SJCRH30 (cell line): ENCODE data around the gene DNAAF5. TPM values are rescaled to one million over a fixed set of nuclear protein-coding genes. Genes with fewer than 3 reads are reported as not detected.
"Not testable (repeated sequence)": the region's sequence is repeated elsewhere in the genome, so short reads cannot be mapped to it uniquely, and the experiment has no call there.

Experiments used
- DNase-seq, 2 experiments: peaks; one replicate each; pipeline ENCODE4 v3.0.0-alpha.2; 2015 to 2020
- H3K27ac ChIP-seq: fragments of 250-450 bp; sonication (Bioruptor Pico); 2 replicates; pipeline ENCODE4 v1.5.1; 2020; ENCODE audit warnings: mild to moderate bottlenecking, moderate library complexity
- H3K27me3 ChIP-seq: fragments of 250-450 bp; sonication (Bioruptor Pico); 2 replicates; pipeline ENCODE4 v1.5.1; 2020; ENCODE audit warnings: mild to moderate bottlenecking, moderate library complexity
- H3K36me3 ChIP-seq: fragments of 250-450 bp; sonication (Bioruptor Pico); 2 replicates; pipeline ENCODE4 v1.5.1; 2020; ENCODE audit warnings: mild to moderate bottlenecking, moderate library complexity
- H3K4me1 ChIP-seq: fragments of 250-450 bp; sonication (Bioruptor Pico); 2 replicates; pipeline ENCODE4 v1.5.1; 2020; ENCODE audit warnings: mild to moderate bottlenecking, moderate library complexity
- H3K4me3 ChIP-seq: fragments of 250-450 bp; sonication (Bioruptor Pico); 2 replicates; pipeline ENCODE4 v1.5.1; 2020; ENCODE audit warnings: mild to moderate bottlenecking, moderate library complexity
- H3K9me3 ChIP-seq: fragments of 250-450 bp; sonication (Bioruptor Pico); replicated peaks from 2 replicates; pipeline ENCODE4 v1.5.1; 2020; ENCODE audit warnings: mild to moderate bottlenecking, moderate library complexity
- total RNA-seq: library from RNA; depleted of rRNA; stranded (reverse); fragments of >200 nt; shearing (Covaris generic); gene quantifications from 2 replicates; pipeline ENCODE4 v1.2.3, GENCODE V29; 2014

The DNAAF5 gene
- total RNA-seq, 1 experiment from 2014 or later: 18.4 TPM

- peaks cover 4% of the 10 kb centered on the region; the same call in 1 of the 2 replicates for H3K36me3 ChIP-seq
- no peaks in the 10 kb centered on the region for H3K4me1 ChIP-seq
- no peak for DNase-seq
- H3K4me3 ChIP-seq: no peak overlapping the region
- no peak overlapping the region for H3K27ac ChIP-seq
- H3K27me3 ChIP-seq: no peaks in the 10 kb centered on the region
- no peaks in the 10 kb centered on the region for H3K9me3 ChIP-seq
These were observed 55.5 kb downstream of the DNAAF5 start for GRCh38 chr7:781936-782529.

GRCh38 chr7:782718-783449 lies 56.4 kb downstream of the DNAAF5 start:
- Histone ChIP-seq H3K27me3 (no peaks in the 10 kb centered on the region), H3K27ac (no peak overlapping the region), H3K4me1 (no peaks in the 10 kb centered on the region), H3K9me3 (no peaks in the 10 kb centered on the region), H3K4me3 (no peak overlapping the region), H3K36me3 (peaks cover 4% of the 10 kb centered on the region; the same call in 1 of the 2 replicates)
- DNase-seq: no peak

- no peak overlapping the region for H3K27ac ChIP-seq
- H3K27me3 ChIP-seq: no peaks in the 10 kb centered on the region
- DNase-seq: no peak
- no peaks in the 10 kb centered on the region for H3K4me1 ChIP-seq
- no peaks in the 10 kb centered on the region for H3K9me3 ChIP-seq
- H3K4me3 ChIP-seq: no peak overlapping the region
- peaks cover 4% of the 10 kb centered on the region; the same call in 1 of the 2 replicates for H3K36me3 ChIP-seq
These were observed 57.3 kb downstream of the DNAAF5 start for GRCh38 chr7:783556-784490.

GRCh38 chr7:784971-785370 lies 58.5 kb downstream of the DNAAF5 start:
- H3K27me3 ChIP-seq: no peaks in the 10 kb centered on the region
- no peak overlapping the region for H3K27ac ChIP-seq
- H3K36me3 ChIP-seq: peaks cover 4% of the 10 kb centered on the region; the same call in 1 of the 2 replicates
- H3K4me1 ChIP-seq: no peaks in the 10 kb centered on the region
- DNase-seq: no peak
- no peak overlapping the region for H3K4me3 ChIP-seq
- no peaks in the 10 kb centered on the region for H3K9me3 ChIP-seq

GRCh38 chr7:785416-785815 lies 58.9 kb downstream of the DNAAF5 start:
- peaks cover 4% of the 10 kb centered on the region; the same call in 1 of the 2 replicates for H3K36me3 ChIP-seq
- no peak for DNase-seq

GRCh38 chr7:786472-787255 lies 60.2 kb downstream of the DNAAF5 start:
- H3K4me1 ChIP-seq: no peaks in the 10 kb centered on the region
- H3K27ac ChIP-seq: no peak overlapping the region
- no peaks in the 10 kb centered on the region for H3K27me3 ChIP-seq
- peaks cover 4% of the 10 kb centered on the region; the same call in 1 of the 2 replicates for H3K36me3 ChIP-seq
- H3K4me3 ChIP-seq: no peak overlapping the region
- no peaks in the 10 kb centered on the region for H3K9me3 ChIP-seq
- peak; percentile 53 to 66 for DNase-seq

More at GRCh38 chr7:785416-785815, 58.9 kb downstream of the DNAAF5 start:
- Histone ChIP-seq H3K27me3 (no peaks in the 10 kb centered on the region), H3K4me1 (no peaks in the 10 kb centered on the region), H3K4me3 (no peak overlapping the region), H3K9me3 (no peaks in the 10 kb centered on the region), H3K27ac (no peak overlapping the region)

- H3K27ac ChIP-seq: no peak overlapping the region
- H3K4me3 ChIP-seq: no peak overlapping the region
- no peaks in the 10 kb centered on the region for H3K27me3 ChIP-seq
- DNase-seq: no peak
- no peaks in the 10 kb centered on the region for H3K9me3 ChIP-seq
- H3K4me1 ChIP-seq: no peaks in the 10 kb centered on the region
- peaks cover 4% of the 10 kb centered on the region; the same call in 1 of the 2 replicates for H3K36me3 ChIP-seq
These were observed 61.1 kb downstream of the DNAAF5 start for GRCh38 chr7:787332-788240.

GRCh38 chr7:791519-791918 lies 65.0 kb downstream of the DNAAF5 start:
- H3K27me3 ChIP-seq: no peaks in the 10 kb centered on the region
- H3K4me1 ChIP-seq: no peaks in the 10 kb centered on the region
- no peaks in the 10 kb centered on the region for H3K9me3 ChIP-seq
- no peak for DNase-seq
- H3K36me3 ChIP-seq: no peaks in the 10 kb centered on the region
- H3K4me3 ChIP-seq: no peak overlapping the region
- no peak overlapping the region for H3K27ac ChIP-seq

GRCh38 chr7:794207-794606 lies 67.7 kb downstream of the DNAAF5 start:
- DNase-seq: no peak
- Histone ChIP-seq H3K27me3 (no peaks in the 10 kb centered on the region), H3K9me3 (no peaks in the 10 kb centered on the region), H3K27ac (no peak overlapping the region), H3K36me3 (no peaks in the 10 kb centered on the region), H3K4me3 (no peak overlapping the region), H3K4me1 (peaks cover 12% of the 10 kb centered on the region)

GRCh38 chr7:794671-795329 lies 68.3 kb downstream of the DNAAF5 start:
- Histone ChIP-seq H3K4me3 (no peak overlapping the region), H3K27me3 (no peaks in the 10 kb centered on the region)
- DNase-seq: no peak

GRCh38 chr7:796434-797169 lies 70.1 kb downstream of the DNAAF5 start:
- H3K27me3 ChIP-seq, H3K9me3 ChIP-seq, H3K4me3 ChIP-seq, H3K36me3 ChIP-seq, H3K27ac ChIP-seq: not testable (repeated sequence)
- DNase-seq: peak in 1 of 2 experiments; percentile 23
- peaks cover 12% of the 10 kb centered on the region for H3K4me1 ChIP-seq

More at GRCh38 chr7:794671-795329, 68.3 kb downstream of the DNAAF5 start:
- Histone ChIP-seq H3K27ac (no peak overlapping the region), H3K4me1 (peaks cover 12% of the 10 kb centered on the region), H3K9me3 (no peaks in the 10 kb centered on the region), H3K36me3 (no peaks in the 10 kb centered on the region)

- no peaks in the 10 kb centered on the region for H3K9me3 ChIP-seq
- no peaks in the 10 kb centered on the region for H3K36me3 ChIP-seq
- no peak overlapping the region for H3K27ac ChIP-seq
- H3K4me1 ChIP-seq: peaks cover 12% of the 10 kb centered on the region
- H3K4me3 ChIP-seq: no peak overlapping the region
- no peaks in the 10 kb centered on the region for H3K27me3 ChIP-seq
- DNase-seq: no peak
These were observed 72.5 kb downstream of the DNAAF5 start for GRCh38 chr7:798921-799470.
